ENCODE results near the gene SVEP1.
"Not testable (repeated sequence)": the region's sequence is repeated elsewhere in the genome, so short reads cannot be mapped to it uniquely, and the experiment has no call there.

The SVEP1 gene
- 0 reads per million in 3 donors for total RNA-seq

- Histone ChIP-seq H3K27me3 (replicated peaks; ENCODE audit: control insufficient read depth, insufficient read depth, low read length, poor library complexity, severe bottlenecking) (no peaks in the 10 kb centered on the region), H3K4me3 (ENCODE audit: insufficient read depth, low read depth, low read length, poor library complexity, severe bottlenecking) (no peak within 1 kb of the TSS), H3K4me1 (ENCODE audit: control insufficient read depth, insufficient read depth, low read length, poor library complexity, severe bottlenecking) (no peaks in the 10 kb centered on the region), H3K27ac (ENCODE audit: insufficient read depth, low read length, poor library complexity, severe bottlenecking) (no peak within 1 kb of the TSS), H3K9me3 (ENCODE audit: control insufficient read depth, low read length) (no peaks in the 10 kb centered on the region), H3K36me3 (ENCODE audit: control insufficient read depth, insufficient read depth, low read length) (no peaks in the 10 kb centered on the region)
- no peak for DNase-seq
Measured at GRCh38 chr9:110579034-110579861, at the start of gene SVEP1. Gene SVEP1, minus strand, starts transcription at chr9:110579741. Its CDS starts 198 bp downstream, at chr9:110579543.

- Histone ChIP-seq H3K4me3 (ENCODE audit: insufficient read depth, low read depth, low read length, poor library complexity, severe bottlenecking) (no peak overlapping the region), H3K27me3 (replicated peaks; ENCODE audit: control insufficient read depth, insufficient read depth, low read length, poor library complexity, severe bottlenecking) (no peaks in the 10 kb centered on the region), H3K9me3 (ENCODE audit: control insufficient read depth, low read length) (no peaks in the 10 kb centered on the region), H3K27ac (ENCODE audit: insufficient read depth, low read length, poor library complexity, severe bottlenecking) (no peak overlapping the region), H3K36me3 (ENCODE audit: control insufficient read depth, insufficient read depth, low read length) (no peaks in the 10 kb centered on the region), H3K4me1 (ENCODE audit: control insufficient read depth, insufficient read depth, low read length, poor library complexity, severe bottlenecking) (no peaks in the 10 kb centered on the region)
- no peak for DNase-seq
Measured at GRCh38 chr9:110626101-110626829, 46.7 kb upstream of the SVEP1 start.

- Histone ChIP-seq H3K4me1 (ENCODE audit: control insufficient read depth, insufficient read depth, low read length, poor library complexity, severe bottlenecking) (no peaks in the 10 kb centered on the region), H3K27ac (ENCODE audit: insufficient read depth, low read length, poor library complexity, severe bottlenecking) (no peak overlapping the region), H3K4me3 (ENCODE audit: insufficient read depth, low read depth, low read length, poor library complexity, severe bottlenecking) (no peak overlapping the region), H3K9me3 (ENCODE audit: control insufficient read depth, low read length) (no peaks in the 10 kb centered on the region), H3K27me3 (replicated peaks; ENCODE audit: control insufficient read depth, insufficient read depth, low read length, poor library complexity, severe bottlenecking) (no peaks in the 10 kb centered on the region), H3K36me3 (ENCODE audit: control insufficient read depth, insufficient read depth, low read length) (no peaks in the 10 kb centered on the region)
- no peak for DNase-seq
Measured at GRCh38 chr9:110623462-110624025, 44.0 kb upstream of the SVEP1 start.

GRCh38 chr9:110622368-110622767, 42.8 kb upstream of the SVEP1 start:
- H3K27me3 ChIP-seq (replicated peaks; ENCODE audit: control insufficient read depth, insufficient read depth, low read length, poor library complexity, severe bottlenecking), result no peaks in the 10 kb centered on the region
- no peak overlapping the region for H3K27ac ChIP-seq (ENCODE audit: insufficient read depth, low read length, poor library complexity, severe bottlenecking)
- no peaks in the 10 kb centered on the region for H3K36me3 ChIP-seq (ENCODE audit: control insufficient read depth, insufficient read depth, low read length)
- no peak overlapping the region for H3K4me3 ChIP-seq (ENCODE audit: insufficient read depth, low read depth, low read length, poor library complexity, severe bottlenecking)
- no peak for DNase-seq
- H3K9me3 ChIP-seq (ENCODE audit: control insufficient read depth, low read length), result no peaks in the 10 kb centered on the region
- H3K4me1 ChIP-seq (ENCODE audit: control insufficient read depth, insufficient read depth, low read length, poor library complexity, severe bottlenecking), result no peaks in the 10 kb centered on the region

GRCh38 chr9:110620726-110621125, 41.2 kb upstream of the SVEP1 start:
- no peaks in the 10 kb centered on the region for H3K4me1 ChIP-seq (ENCODE audit: control insufficient read depth, insufficient read depth, low read length, poor library complexity, severe bottlenecking)
- no peak overlapping the region for H3K4me3 ChIP-seq (ENCODE audit: insufficient read depth, low read depth, low read length, poor library complexity, severe bottlenecking)
- DNase-seq, result no peak
- H3K36me3 ChIP-seq (ENCODE audit: control insufficient read depth, insufficient read depth, low read length), result no peaks in the 10 kb centered on the region
- H3K27ac ChIP-seq (ENCODE audit: insufficient read depth, low read length, poor library complexity, severe bottlenecking), result no peak overlapping the region
- H3K9me3 ChIP-seq (ENCODE audit: control insufficient read depth, low read length), result no peaks in the 10 kb centered on the region
- H3K27me3 ChIP-seq (replicated peaks; ENCODE audit: control insufficient read depth, insufficient read depth, low read length, poor library complexity, severe bottlenecking), result no peaks in the 10 kb centered on the region

- Histone ChIP-seq H3K27me3 (replicated peaks; ENCODE audit: control insufficient read depth, insufficient read depth, low read length, poor library complexity, severe bottlenecking) (no peaks in the 10 kb centered on the region), H3K4me1 (ENCODE audit: control insufficient read depth, insufficient read depth, low read length, poor library complexity, severe bottlenecking) (no peaks in the 10 kb centered on the region), H3K9me3 (ENCODE audit: control insufficient read depth, low read length) (no peaks in the 10 kb centered on the region), H3K27ac (ENCODE audit: insufficient read depth, low read length, poor library complexity, severe bottlenecking) (no peak overlapping the region), H3K4me3 (ENCODE audit: insufficient read depth, low read depth, low read length, poor library complexity, severe bottlenecking) (no peak overlapping the region), H3K36me3 (ENCODE audit: control insufficient read depth, insufficient read depth, low read length) (no peaks in the 10 kb centered on the region)
- no peak for DNase-seq
Measured at GRCh38 chr9:110619831-110620230, 40.3 kb upstream of the SVEP1 start.

GRCh38 chr9:110615498-110615897, 36.0 kb upstream of the SVEP1 start:
- Histone ChIP-seq H3K27me3 (replicated peaks; ENCODE audit: control insufficient read depth, insufficient read depth, low read length, poor library complexity, severe bottlenecking) (no peaks in the 10 kb centered on the region), H3K36me3 (ENCODE audit: control insufficient read depth, insufficient read depth, low read length) (no peaks in the 10 kb centered on the region), H3K9me3 (ENCODE audit: control insufficient read depth, low read length) (no peaks in the 10 kb centered on the region), H3K27ac (ENCODE audit: insufficient read depth, low read length, poor library complexity, severe bottlenecking) (no peak overlapping the region), H3K4me3 (ENCODE audit: insufficient read depth, low read depth, low read length, poor library complexity, severe bottlenecking) (no peak overlapping the region), H3K4me1 (ENCODE audit: control insufficient read depth, insufficient read depth, low read length, poor library complexity, severe bottlenecking) (no peaks in the 10 kb centered on the region)
- no peak for DNase-seq

- not testable (repeated sequence) for DNase-seq; H3K9me3 ChIP-seq (ENCODE audit: control insufficient read depth, low read length); H3K27ac ChIP-seq (ENCODE audit: insufficient read depth, low read length, poor library complexity, severe bottlenecking); H3K36me3 ChIP-seq (ENCODE audit: control insufficient read depth, insufficient read depth, low read length); H3K4me1 ChIP-seq (ENCODE audit: control insufficient read depth, insufficient read depth, low read length, poor library complexity, severe bottlenecking); H3K4me3 ChIP-seq (ENCODE audit: insufficient read depth, low read depth, low read length, poor library complexity, severe bottlenecking); H3K27me3 ChIP-seq (replicated peaks; ENCODE audit: control insufficient read depth, insufficient read depth, low read length, poor library complexity, severe bottlenecking)
Measured at GRCh38 chr9:110614576-110614975, 35.0 kb upstream of the SVEP1 start.

GRCh38 chr9:110606179-110606790, 26.7 kb upstream of the SVEP1 start:
- Histone ChIP-seq H3K27ac (ENCODE audit: insufficient read depth, low read length, poor library complexity, severe bottlenecking) (no peak overlapping the region), H3K4me1 (ENCODE audit: control insufficient read depth, insufficient read depth, low read length, poor library complexity, severe bottlenecking) (no peaks in the 10 kb centered on the region)
- DNase-seq, result no peak

More at GRCh38 chr9:110606179-110606790, 26.7 kb upstream of the SVEP1 start:
- H3K9me3 ChIP-seq (ENCODE audit: control insufficient read depth, low read length), result no peaks in the 10 kb centered on the region
- H3K36me3 ChIP-seq (ENCODE audit: control insufficient read depth, insufficient read depth, low read length), result no peaks in the 10 kb centered on the region
- H3K27me3 ChIP-seq (replicated peaks; ENCODE audit: control insufficient read depth, insufficient read depth, low read length, poor library complexity, severe bottlenecking), result no peaks in the 10 kb centered on the region
- no peak overlapping the region for H3K4me3 ChIP-seq (ENCODE audit: insufficient read depth, low read depth, low read length, poor library complexity, severe bottlenecking)

Measured in effector memory CD4-positive, alpha-beta T cell (primary cell).